IPS DF 6.9 (cell line): Measurements from ENCODE around the gene AVEN.

ENCODE experiments used
- DNase-seq: peaks from one replicate; pipeline ENCODE4 v3.0.0-alpha.2; 2013; ENCODE audit warnings: low read depth, low spot score
- H3K27ac ChIP-seq: one replicate; pipeline ENCODE4 v1.5.1; 2013; ENCODE audit warnings: low read length, control low read depth
- H3K27me3 ChIP-seq: 2 replicates; pipeline ENCODE4 v1.6.1; 2013; ENCODE audit warnings: mild to moderate bottlenecking, low read length; ENCODE audit not compliant: control insufficient read depth, insufficient read depth
- H3K36me3 ChIP-seq: 2 replicates; pipeline ENCODE4 v1.6.1; 2013; ENCODE audit warnings: low read length; ENCODE audit not compliant: control insufficient read depth, insufficient read depth
- H3K4me1 ChIP-seq: 2 replicates; pipeline ENCODE4 v1.6.1; 2013; ENCODE audit warnings: low read length; ENCODE audit not compliant: control insufficient read depth, insufficient read depth
- H3K4me3 ChIP-seq: 2 replicates; pipeline ENCODE4 v1.5.1; 2013; ENCODE audit warnings: mild to moderate bottlenecking, low read length
- H3K9me3 ChIP-seq: 2 replicates; pipeline ENCODE4 v1.6.1; 2013; ENCODE audit warnings: low read length, inconsistent platforms; ENCODE audit not compliant: control insufficient read depth, insufficient read depth
- WGBS: extraction: QIAGEN DNeasy Blood & Tissue Kit; methylation state at CpG from one replicate; pipeline ENCODE4 v1.1.7; 2013; ENCODE audit warnings: mixed read lengths, missing lambda C conversion rate; ENCODE audit not compliant: insufficient read length, insufficient coverage; 5-methylcytosine and 5-hydroxymethylcytosine counted together

The AVEN gene, protein sequence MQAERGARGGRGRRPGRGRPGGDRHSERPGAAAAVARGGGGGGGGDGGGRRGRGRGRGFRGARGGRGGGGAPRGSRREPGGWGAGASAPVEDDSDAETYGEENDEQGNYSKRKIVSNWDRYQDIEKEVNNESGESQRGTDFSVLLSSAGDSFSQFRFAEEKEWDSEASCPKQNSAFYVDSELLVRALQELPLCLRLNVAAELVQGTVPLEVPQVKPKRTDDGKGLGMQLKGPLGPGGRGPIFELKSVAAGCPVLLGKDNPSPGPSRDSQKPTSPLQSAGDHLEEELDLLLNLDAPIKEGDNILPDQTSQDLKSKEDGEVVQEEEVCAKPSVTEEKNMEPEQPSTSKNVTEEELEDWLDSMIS

DNA sequence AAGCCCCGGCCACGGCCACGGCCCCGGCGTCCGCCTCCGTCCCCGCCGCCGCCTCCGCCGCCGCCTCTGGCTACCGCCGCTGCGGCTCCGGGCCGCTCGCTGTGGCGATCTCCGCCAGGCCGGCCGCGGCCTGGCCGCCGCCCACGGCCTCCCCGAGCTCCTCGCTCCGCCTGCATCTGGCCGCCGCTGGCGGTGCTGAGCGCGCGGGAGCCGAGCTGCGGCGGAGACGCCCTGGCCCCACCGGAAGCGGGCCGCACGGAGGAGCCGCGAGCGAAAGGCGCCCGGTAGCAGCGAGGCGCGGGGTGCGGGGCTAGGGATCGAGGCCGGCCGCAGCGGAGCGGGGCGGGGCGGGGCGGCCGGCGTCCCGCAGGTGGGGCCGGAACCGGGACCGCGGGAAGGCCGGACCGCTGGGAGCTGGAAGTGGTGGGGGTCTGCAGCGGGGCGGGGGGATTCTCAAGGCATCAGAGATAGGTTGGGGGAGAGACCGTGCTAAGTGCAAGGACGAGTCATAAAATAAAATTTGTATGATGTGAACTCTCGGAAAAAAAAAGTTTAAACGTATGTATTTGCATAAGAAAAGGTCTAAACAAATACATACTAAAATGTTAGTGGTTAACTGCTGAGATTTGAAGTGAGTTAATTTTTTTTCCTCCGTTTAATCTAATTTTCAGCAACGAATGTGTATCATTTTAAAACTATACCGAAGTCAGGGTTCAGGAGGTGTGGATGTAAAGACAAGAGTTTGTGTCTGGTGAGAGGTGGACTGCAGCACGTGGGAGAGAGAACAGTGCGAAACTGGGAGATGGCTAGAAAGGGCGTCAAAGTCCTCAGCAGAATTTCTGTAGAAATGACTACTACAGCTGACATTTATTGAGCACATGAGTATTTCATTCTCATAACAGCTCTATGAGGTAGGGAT is at the start of gene AVEN:
Gene AVEN (minus strand): TSS at position 334 of the 919 bp plus-strand sequence. CDS start 158 bp downstream, at position 176.
- WGBS, result no CpG with 5 or more reads among the region's 82 CpGs
- Histone ChIP-seq H3K4me3 (peak within 1 kb of the TSS; percentile 51), H3K27ac (no peak within 1 kb of the TSS), H3K9me3 (no peaks in the 10 kb centered on the region), H3K36me3 (no peaks in the 10 kb centered on the region), H3K27me3 (peaks cover 8% of the 10 kb centered on the region; the same call in 1 of the 2 replicates), H3K4me1 (no peaks in the 10 kb centered on the region)
- no peak for DNase-seq

DNA sequence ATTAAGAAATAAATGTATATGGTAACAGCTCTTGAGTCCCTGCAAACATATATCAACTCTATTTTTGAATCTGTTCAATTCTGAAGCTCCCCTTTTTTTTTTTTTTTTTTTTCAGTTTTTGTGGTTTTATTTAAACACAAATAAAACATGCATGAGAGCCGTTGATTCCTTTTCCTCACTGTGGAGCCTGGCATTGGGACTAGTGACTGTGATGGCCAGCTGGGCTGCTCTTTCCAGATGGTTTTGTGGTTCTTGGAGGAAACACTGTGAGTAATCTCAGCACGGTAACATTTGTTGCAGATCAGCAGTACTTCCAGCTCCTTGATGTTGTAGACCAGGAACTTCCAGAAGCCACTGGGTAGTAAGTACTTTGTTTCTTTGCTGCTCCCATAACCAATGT is 46.7 kb upstream of the AVEN start:
- Histone ChIP-seq H3K36me3 (peaks cover 6% of the 10 kb centered on the region; the same call in 1 of the 2 replicates), H3K9me3 (no peaks in the 10 kb centered on the region), H3K27me3 (no peaks in the 10 kb centered on the region), H3K4me3 (no peak overlapping the region), H3K27ac (no peak overlapping the region), H3K4me1 (no peaks in the 10 kb centered on the region)
- WGBS, result no CpG with 5 or more reads among the region's 2 CpGs
- no peak for DNase-seq

DNA sequence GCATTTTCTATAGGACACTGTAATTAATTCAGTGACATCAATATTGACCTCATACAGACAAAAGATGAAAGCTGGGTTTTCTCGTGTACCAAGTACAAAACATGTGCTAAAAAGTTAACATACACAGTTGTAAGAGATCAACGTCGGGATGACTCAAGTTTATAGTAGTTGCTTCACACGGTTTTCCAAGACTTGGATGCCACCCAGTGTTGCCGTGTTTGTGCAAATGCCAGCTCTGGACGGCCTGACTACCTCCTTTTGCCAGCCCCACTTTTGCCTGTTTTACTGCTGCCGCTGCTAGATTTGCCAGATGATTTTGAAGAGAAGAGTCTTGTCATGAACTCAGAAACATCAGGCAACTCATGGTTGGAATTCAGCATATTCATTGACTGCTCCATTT is 45.1 kb upstream of the AVEN start:
- H3K36me3 ChIP-seq, result peaks cover 6% of the 10 kb centered on the region; the same call in 1 of the 2 replicates
- no peaks in the 10 kb centered on the region for H3K4me1 ChIP-seq
- WGBS, result no CpG with 5 or more reads among the region's 7 CpGs
- H3K4me3 ChIP-seq, result no peak overlapping the region
- no peaks in the 10 kb centered on the region for H3K9me3 ChIP-seq
- H3K27me3 ChIP-seq, result no peaks in the 10 kb centered on the region
- H3K27ac ChIP-seq, result no peak overlapping the region
- DNase-seq, result no peak

DNA sequence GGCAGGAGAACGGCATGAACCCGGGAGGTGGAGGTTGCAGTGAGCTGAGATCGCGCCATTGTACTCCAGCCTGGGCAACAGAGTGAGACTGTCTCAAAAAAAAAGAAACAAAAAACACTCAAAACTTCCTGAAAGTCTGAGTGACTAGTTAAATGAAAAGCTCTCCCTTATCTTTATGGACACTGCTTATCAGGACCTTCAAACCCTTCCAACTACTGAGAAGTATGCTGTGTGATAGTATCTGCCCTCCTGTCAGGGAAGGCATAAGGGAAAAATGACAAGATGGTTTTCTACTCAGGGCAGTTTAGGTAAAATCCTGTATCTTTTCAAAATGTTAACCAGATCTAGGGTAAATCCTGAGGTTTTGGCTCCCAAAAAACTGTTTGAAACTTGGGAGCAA is 40.9 kb upstream of the AVEN start:
- H3K27ac ChIP-seq, result no peak overlapping the region
- H3K27me3 ChIP-seq, result no peaks in the 10 kb centered on the region
- no peak for DNase-seq
- no CpG with 5 or more reads among the region's 4 CpGs for WGBS
- no peak overlapping the region for H3K4me3 ChIP-seq
- peaks cover 2% of the 10 kb centered on the region; the same call in 1 of the 2 replicates for H3K36me3 ChIP-seq
- no peaks in the 10 kb centered on the region for H3K4me1 ChIP-seq
- H3K9me3 ChIP-seq, result no peaks in the 10 kb centered on the region

DNA sequence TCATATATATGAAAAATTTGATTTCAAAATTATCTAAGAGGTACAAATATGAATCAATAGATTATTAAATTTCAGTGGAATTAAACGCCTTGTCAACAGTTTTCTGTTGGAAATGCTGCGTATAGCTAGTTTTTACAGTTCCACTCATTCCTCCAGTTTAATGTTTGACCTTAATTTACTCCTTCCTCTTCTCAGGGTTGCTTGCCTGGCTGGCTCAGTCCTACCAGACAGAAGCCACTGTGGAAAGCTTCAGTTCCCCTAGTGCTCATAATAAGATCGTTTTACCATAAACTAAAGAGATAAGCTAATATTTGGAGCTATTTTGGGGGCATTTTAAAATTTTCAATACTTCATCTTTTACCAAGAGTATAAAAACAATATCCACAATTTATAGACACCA is 39.9 kb upstream of the AVEN start:
- no peak overlapping the region for H3K4me3 ChIP-seq
- WGBS, result no CpG with 5 or more reads among the region's 3 CpGs
- DNase-seq, result no peak

DNA sequence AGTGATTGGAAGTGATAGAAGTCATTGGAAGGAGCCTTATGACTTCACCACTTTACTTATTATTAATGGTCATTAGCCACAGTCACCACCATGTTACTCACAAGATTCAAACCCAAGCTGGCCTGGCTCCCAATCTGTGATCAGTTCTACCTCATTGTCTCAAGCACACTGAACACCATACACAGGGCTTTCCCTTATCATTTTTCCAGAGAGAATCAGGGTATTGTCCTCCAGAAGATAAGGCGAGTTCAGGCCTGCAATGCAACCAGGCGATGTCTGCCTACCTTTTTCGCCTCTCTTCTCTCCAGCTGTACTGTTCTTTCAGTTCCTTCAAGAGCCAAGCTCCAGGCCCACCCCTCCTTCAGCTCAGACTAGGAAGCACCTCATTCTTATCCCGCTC is 37.8 kb upstream of the AVEN start:
- Histone ChIP-seq H3K4me1 (no peaks in the 10 kb centered on the region), H3K36me3 (no peaks in the 10 kb centered on the region), H3K27ac (no peak overlapping the region), H3K4me3 (no peak overlapping the region), H3K9me3 (no peaks in the 10 kb centered on the region), H3K27me3 (no peaks in the 10 kb centered on the region)
- no CpG with 5 or more reads among the region's 4 CpGs for WGBS
- DNase-seq, result no peak

More for the DNA sequence above, 39.9 kb upstream of the AVEN start:
- Histone ChIP-seq H3K27me3 (no peaks in the 10 kb centered on the region), H3K36me3 (no peaks in the 10 kb centered on the region), H3K9me3 (no peaks in the 10 kb centered on the region), H3K4me1 (no peaks in the 10 kb centered on the region), H3K27ac (no peak overlapping the region)

DNA sequence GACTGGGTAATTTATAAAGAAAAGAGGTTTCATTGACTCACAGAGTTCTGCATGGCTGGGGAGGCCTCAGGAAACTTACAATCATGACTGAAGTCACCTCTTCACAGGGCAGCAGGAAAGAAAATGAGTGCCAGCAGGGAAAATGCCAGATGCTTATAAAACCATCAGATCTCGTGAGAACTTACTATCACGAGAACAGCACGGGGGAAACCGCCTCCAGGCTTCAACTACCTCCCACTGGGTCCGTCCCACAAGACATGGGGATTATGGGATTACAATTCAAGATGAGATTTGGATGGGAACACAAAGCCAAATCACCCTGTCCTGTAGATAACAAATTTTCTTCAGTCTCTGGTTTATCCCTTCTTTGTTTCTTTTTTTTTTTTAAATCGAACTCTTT is 31.0 kb upstream of the AVEN start:
- H3K4me3 ChIP-seq, result no peak overlapping the region
- H3K36me3 ChIP-seq, result no peaks in the 10 kb centered on the region
- H3K9me3 ChIP-seq, result no peaks in the 10 kb centered on the region
- WGBS, result no CpG with 5 or more reads among the region's 6 CpGs
- no peak for DNase-seq
- no peaks in the 10 kb centered on the region for H3K4me1 ChIP-seq
- H3K27me3 ChIP-seq, result no peaks in the 10 kb centered on the region
- no peak overlapping the region for H3K27ac ChIP-seq

DNA sequence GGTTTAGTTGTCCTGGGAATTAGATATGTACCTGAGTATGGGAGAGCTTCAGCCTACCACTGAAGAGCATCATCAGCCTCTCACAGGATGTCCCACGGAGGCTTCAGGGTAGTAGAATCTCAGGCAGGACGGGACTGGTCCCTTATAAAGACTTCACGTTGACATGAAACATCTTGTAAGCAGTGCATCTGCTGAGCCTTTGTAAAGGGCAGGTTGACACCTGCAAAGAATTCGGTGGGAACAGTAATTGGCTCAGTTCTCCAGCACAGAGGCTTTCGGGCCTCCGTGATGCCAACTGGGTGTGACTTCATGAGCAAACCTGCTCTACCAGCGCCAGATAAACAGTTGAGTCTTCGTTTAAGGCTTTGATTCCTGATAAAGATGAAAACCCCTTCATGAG is 26.9 kb upstream of the AVEN start:
- no peaks in the 10 kb centered on the region for H3K9me3 ChIP-seq
- no peak overlapping the region for H3K4me3 ChIP-seq
- H3K27ac ChIP-seq, result no peak overlapping the region
- no peaks in the 10 kb centered on the region for H3K27me3 ChIP-seq
- H3K36me3 ChIP-seq, result no peaks in the 10 kb centered on the region; the same call in 1 of the 2 replicates
- WGBS, result no CpG with 5 or more reads among the region's 8 CpGs
- DNase-seq, result no peak
- H3K4me1 ChIP-seq, result no peaks in the 10 kb centered on the region

DNA sequence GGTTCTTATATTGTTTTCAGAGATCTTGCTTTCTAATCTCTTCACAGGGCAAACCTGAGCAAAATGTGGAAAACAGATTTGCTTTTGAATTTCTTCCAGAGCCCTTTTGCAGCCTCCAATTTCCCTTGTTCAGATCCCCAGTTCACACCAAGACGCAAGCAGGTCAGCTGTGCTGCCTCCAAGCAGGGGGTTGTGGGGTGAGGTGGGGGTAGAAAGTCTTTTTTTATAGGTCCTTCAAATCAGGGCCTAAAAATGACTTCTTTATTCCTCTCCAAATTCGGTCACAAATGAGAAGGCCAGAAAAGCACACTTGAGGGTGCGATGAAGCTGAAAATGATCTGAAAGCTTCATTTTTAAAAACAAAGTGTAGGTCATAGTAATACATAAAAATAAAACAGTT is 26.3 kb upstream of the AVEN start:
- WGBS, result no CpG with 5 or more reads among the region's 3 CpGs

DNA sequence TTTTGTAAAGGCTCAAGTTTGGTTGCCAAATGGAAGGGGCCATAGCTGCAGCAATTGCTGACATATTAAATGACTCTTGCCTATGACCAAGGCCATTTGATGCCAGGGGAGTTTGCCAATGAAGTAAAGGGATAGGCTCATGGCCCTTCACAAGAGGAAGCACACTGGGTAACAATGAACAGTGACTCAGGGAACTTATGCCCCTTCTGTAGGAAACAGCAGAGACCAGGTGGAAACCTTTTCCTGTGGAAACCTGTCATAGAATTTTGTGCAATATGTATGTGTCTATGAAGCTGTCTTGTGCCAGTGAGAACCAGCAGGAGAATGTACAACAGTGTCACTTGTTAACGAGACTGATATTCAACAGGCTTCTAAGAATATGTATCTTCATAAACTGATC is 25.4 kb upstream of the AVEN start:
- WGBS, result no CpG with 5 or more reads among the region's 1 CpG
- no peaks in the 10 kb centered on the region for H3K4me1 ChIP-seq
- no peaks in the 10 kb centered on the region for H3K27me3 ChIP-seq
- H3K4me3 ChIP-seq, result no peak overlapping the region
- H3K9me3 ChIP-seq, result no peaks in the 10 kb centered on the region
- no peak overlapping the region for H3K27ac ChIP-seq
- H3K36me3 ChIP-seq, result no peaks in the 10 kb centered on the region; the same call in 1 of the 2 replicates
- no peak for DNase-seq

More for the DNA sequence above, 26.3 kb upstream of the AVEN start:
- no peaks in the 10 kb centered on the region; the same call in 1 of the 2 replicates for H3K36me3 ChIP-seq
- no peaks in the 10 kb centered on the region for H3K4me1 ChIP-seq
- H3K9me3 ChIP-seq, result no peaks in the 10 kb centered on the region
- H3K27ac ChIP-seq, result no peak overlapping the region
- H3K27me3 ChIP-seq, result no peaks in the 10 kb centered on the region
- DNase-seq, result no peak
- H3K4me3 ChIP-seq, result no peak overlapping the region
